Left lung (tissue), 10 donors: ENCODE measurements around the gene RBM20. TPM values are rescaled to one million over a fixed set of nuclear protein-coding genes. Genes with fewer than 3 reads are reported as not detected.
A peak's percentile ranks its signal among the peaks of the same experiment; 100 is the strongest.

Source experiments
- ATAC-seq: fragments of 200-7000 bp; cut with Tn5 transposase; one replicate; pipeline ENCODE4 v1.9.1; 2020; ENCODE audit warnings: moderate library complexity
- DNase-seq, 4 donors: peaks; one replicate each; pipeline ENCODE4 v3.0.0-alpha.2; 2013 to 2020
- H3K27ac ChIP-seq, 2 donors: fragments of 200-600 bp; sonication (generic) in 1 of 2; one replicate each; pipeline versions ENCODE4 v1.5.0 to v1.8.0; 2020 to 2021
- H3K27me3 ChIP-seq, 2 donors: fragments of 200-600 bp; sonication (generic) in 1 of 2; one replicate each; pipeline versions ENCODE4 v1.5.0 to v1.8.0; 2020 to 2021
- H3K36me3 ChIP-seq, 2 donors: fragments of 200-600 bp; sonication (generic) in 1 of 2; one replicate each; pipeline versions ENCODE4 v1.5.0 to v1.8.0; 2020 to 2021
- H3K4me1 ChIP-seq, 2 donors: fragments of 200-600 bp; one replicate each; pipeline ENCODE4 v1.8.0; 2021
- H3K4me3 ChIP-seq, 2 donors: fragments of 200-600 bp; sonication (generic) in 1 of 2; one replicate each; pipeline versions ENCODE4 v1.5.0 to v1.8.0; 2020 to 2021; ENCODE audit warnings: mild to moderate bottlenecking in 1 of 2
- H3K9me3 ChIP-seq, 2 donors: fragments of 200-600 bp; sonication (generic) in 1 of 2; one replicate each; pipeline versions ENCODE4 v1.5.0 to v1.8.0; 2020 to 2021
- CTCF ChIP-seq, 2 donors: fragments of 200-600 bp; sonication (generic) in 1 of 2; IDR thresholded peaks; one replicate each; pipeline versions ENCODE4 v1.5.0 to v1.8.0; 2021; ENCODE audit warnings: antibody characterized with exemption in 2 of 2
- intact Hi-C, 2 donors: fragments of 100-400 bp; cut with DNase I; formaldehyde crosslinking; loops; one replicate each; pipeline versions ENCODE4 v1.11.2 to v1.14.2; 2022
- polyA plus RNA-seq, 6 donors: library from polyadenylated mRNA; unstranded; fragments of 120-200 nt; gene quantifications; one replicate each; pipeline ENCODE4 v1.2.1, GENCODE V29; 2013; ENCODE audit not compliant: insufficient read length in 6 of 6
- total RNA-seq, 2 donors: library from RNA; stranded (reverse); fragmentation: NEBNext Ultra II Directional; extraction: Animal tissue kit (Norgen Biotek cat#: 25700); gene quantifications; one replicate each; pipeline ENCODE4 v1.2.1, GENCODE V29; 2021
- donor health status: DM: no; HTN: yes; CAD: no.
- donor health status: DM: no; HTN: no; CAD: no.

RBM20 gene
- total and polyA plus RNA-seq, 8 donors = 0.55 to 1.8 (median 1.1) TPM

- intact Hi-C loops = loop anchor here in 1 of 2 donors (10.0 kb wide), 1 partner anchor 63 kb away; no protein-coding TSS in a partner anchor
Observed at GRCh38 chr10:110867807-110868465, 223.8 kb downstream of the RBM20 start.

GRCh38 chr10:110868981-110869380, 224.8 kb downstream of the RBM20 start:
- H3K27ac ChIP-seq = peak overlapping the region in 1 of 2 donors; percentile 96
- no peak for DNase-seq
- no peak for TF ChIP-seq CTCF (IDR thresholded peaks at IDR 0.05)
- H3K4me1 ChIP-seq = peaks cover 23 to 65% of the 10 kb centered on the region in 2 donors
- H3K27me3 ChIP-seq = no peaks in the 10 kb centered on the region
- intact Hi-C loops = loop anchor here in 1 of 2 donors (10.0 kb wide), 1 partner anchor 64 kb away; no protein-coding TSS in a partner anchor
- ATAC-seq = no peak
- no peak overlapping the region for H3K4me3 ChIP-seq
- no peaks in the 10 kb centered on the region for H3K36me3 ChIP-seq
- no peaks in the 10 kb centered on the region for H3K9me3 ChIP-seq

More at GRCh38 chr10:110867807-110868465, 223.8 kb downstream of the RBM20 start:
- H3K4me3 ChIP-seq = no peak overlapping the region
- H3K36me3 ChIP-seq = no peaks in the 10 kb centered on the region
- no peaks in the 10 kb centered on the region for H3K27me3 ChIP-seq
- no peaks in the 10 kb centered on the region for H3K9me3 ChIP-seq
- ATAC-seq (no peak), DNase-seq (no peak)
- TF ChIP-seq CTCF (IDR thresholded peaks at IDR 0.05) = no peak
- peak overlapping the region; percentile 35 to 96 for H3K27ac ChIP-seq
- peaks cover 24 to 65% of the 10 kb centered on the region in 2 donors for H3K4me1 ChIP-seq

GRCh38 chr10:110870823-110871297, 226.7 kb downstream of the RBM20 start:
- H3K27ac ChIP-seq = peak overlapping the region; percentile 96 to 97
- peaks cover 9 to 59% of the 10 kb centered on the region in 2 donors for H3K4me1 ChIP-seq
- intact Hi-C loops = no loop called here
- no peaks in the 10 kb centered on the region for H3K9me3 ChIP-seq
- DNase-seq = no peak
- no peak for ATAC-seq
- no peaks in the 10 kb centered on the region for H3K27me3 ChIP-seq
- no peaks in the 10 kb centered on the region for H3K36me3 ChIP-seq
- no peak for TF ChIP-seq CTCF (IDR thresholded peaks at IDR 0.05)
- peak overlapping the region; percentile 82 to 94 for H3K4me3 ChIP-seq

- Histone ChIP-seq H3K36me3 (no peaks in the 10 kb centered on the region), H3K4me1 (peaks cover 9 to 56% of the 10 kb centered on the region in 2 donors), H3K4me3 (peak within 1 kb of the TSS; percentile 82 to 94), H3K27me3 (no peaks in the 10 kb centered on the region), H3K27ac (peak within 1 kb of the TSS; percentile 96 to 97), H3K9me3 (no peaks in the 10 kb centered on the region)
- TF ChIP-seq CTCF (IDR thresholded peaks at IDR 0.05) = no peak
- DNase-seq (peak; percentile 99 to 100 (median 100)), ATAC-seq (peak; percentile 95)
- intact Hi-C loops = no loop called here
Observed at GRCh38 chr10:110871298-110872084, 227.4 kb downstream of the RBM20 start, which contains the start of gene PDCD4. Gene PDCD4 (plus strand): TSS chr10:110871928. CDS start chr10:110876028, 4,100 bp downstream.
